GM18520 (cell line): ENCODE measurements around the gene HMG20B.
"Not testable (repeated sequence)": the region's sequence is repeated elsewhere in the genome, so short reads cannot be mapped to it uniquely, and the experiment has no call there.

Source experiments
- ATAC-seq: cut with Tn5 transposase; IDR thresholded peaks from one replicate; pipeline ENCODE4 v1.9.1; 2021; ENCODE audit not compliant: unreplicated experiment

HMG20B gene

DNA sequence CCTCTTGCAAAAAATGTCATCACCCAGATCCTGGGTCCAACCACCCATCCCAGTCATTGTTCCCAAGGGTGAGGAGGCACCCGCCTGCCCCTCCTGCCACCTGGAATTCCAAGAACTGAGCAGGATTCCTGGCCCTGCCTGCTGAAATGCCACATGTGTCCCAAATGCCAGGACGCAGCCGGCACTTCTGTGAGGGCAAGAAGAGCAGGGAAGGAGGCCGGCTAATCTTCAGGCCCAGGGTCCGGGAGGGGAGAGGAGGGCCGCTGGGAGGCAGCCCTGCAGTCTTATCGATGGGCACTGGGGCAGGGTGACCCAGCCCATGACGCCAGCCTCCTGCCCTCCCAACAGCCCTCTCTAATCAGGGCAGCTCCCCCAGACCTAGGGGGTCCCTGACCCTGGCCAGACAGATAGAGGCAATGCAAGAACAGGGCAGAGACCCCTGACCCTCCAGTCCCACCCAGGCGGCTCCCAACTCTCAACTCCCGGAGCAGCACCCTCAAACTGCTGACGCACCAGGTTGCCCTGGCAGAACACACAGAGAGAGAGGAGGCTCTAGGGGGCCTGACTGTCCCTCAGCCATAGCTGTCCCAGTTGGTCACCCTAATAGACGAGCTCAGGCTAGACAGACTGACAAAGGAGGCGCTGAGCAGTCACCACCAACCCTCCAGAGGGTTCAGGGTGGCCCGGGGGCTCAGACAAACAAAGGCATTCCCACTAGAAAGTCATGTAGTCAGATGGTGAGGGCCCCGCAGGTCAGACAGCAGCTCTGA is 16.9 kb upstream of the HMG20B start:
- ATAC-seq = no peak

DNA sequence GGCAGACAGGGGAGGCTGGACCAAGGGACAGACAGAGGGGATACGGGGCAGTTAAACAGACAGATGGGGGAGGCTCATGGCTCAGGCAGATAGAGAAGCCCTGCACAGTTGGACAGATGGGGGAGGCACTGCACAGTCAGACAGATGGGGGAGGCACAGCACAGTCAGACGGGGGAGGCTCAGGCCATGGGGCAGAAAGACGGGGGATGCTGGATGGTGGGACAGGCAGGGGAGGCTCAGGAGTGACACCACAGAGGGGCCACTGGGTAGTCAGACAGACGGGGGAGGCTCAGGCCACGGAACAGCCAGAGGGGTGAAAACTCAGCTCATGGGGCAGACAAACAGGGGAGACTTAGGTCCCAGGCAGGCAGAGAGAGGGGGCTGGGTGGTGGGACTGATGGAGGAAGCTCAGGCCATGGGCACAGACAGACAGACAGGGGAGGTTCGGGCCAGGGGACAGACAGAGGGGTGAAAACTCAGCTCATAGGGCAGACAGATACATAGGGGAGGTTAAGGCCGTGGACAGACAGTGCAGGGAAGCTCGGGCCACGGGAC is 16.2 kb upstream of the HMG20B start:
- no peak for ATAC-seq

DNA sequence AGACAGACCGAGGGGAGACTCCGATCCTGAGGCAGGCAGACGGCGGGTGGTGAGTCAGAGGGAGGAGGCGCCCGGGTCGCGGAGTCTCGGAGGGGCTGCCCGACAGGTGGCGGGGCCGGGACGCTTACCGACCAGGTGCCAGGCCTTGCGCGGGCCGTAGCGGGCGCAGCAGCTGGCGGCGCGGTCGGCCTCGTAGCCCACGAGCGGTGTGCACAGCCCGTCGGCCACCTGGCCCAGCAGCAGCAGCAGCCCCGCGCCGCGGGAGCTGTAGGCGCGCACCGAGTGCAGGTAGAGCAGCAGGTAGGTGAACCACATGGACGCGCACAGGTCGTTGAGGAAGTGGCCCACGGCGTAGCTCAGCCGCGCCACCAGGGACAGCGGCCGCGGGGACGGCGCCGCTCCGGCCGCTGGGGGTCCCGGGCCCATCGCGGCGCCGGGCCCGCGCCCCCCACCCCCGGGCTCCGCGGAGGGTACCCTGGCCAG is 15.7 kb upstream of the HMG20B start:
- peak; percentile 20 for ATAC-seq

DNA sequence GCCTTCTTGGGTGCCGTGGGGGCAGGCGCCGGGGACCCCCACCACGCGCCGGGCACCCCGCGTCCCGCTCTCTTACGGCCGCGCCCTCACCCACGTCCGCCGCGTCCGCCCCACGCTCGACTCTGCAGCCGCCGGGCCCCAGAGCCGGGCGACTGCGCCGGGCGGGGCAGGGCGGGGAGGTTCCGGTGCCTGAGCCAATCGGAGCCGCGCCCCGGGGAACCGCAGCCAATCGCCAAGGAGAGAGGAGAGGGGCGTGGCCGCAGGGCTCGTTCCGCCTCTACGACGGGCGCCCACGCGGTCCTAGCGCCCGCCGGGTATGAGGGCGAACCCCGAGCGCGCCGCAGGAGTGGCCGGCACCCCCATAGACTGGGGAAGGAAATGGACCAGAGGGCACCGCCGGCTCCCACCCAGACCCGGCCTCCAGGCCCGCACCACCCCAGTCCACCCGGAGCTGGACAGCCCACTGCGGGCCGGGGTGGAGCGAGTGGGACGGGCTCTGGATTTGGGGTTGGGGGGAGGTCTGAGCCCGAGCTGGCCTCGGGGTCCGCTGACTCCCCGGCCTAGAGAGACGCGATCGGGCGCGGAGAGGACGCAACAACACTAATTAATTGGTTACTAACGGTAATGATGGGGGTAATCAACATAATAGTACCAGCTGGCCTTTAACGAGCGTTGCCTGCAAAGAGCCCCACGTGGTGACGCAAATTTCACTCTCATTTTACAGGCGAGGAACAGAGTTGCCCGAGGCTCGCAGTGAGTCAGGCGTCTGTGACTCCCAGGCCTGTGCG is 15.1 kb upstream of the HMG20B start, which contains the start of gene MFSD12:
TSS of gene MFSD12 (minus strand) at position 126 of the 788 bp plus-strand sequence. CDS start 183 bp downstream, outside the sequence.
- peak; percentile 84 for ATAC-seq

DNA sequence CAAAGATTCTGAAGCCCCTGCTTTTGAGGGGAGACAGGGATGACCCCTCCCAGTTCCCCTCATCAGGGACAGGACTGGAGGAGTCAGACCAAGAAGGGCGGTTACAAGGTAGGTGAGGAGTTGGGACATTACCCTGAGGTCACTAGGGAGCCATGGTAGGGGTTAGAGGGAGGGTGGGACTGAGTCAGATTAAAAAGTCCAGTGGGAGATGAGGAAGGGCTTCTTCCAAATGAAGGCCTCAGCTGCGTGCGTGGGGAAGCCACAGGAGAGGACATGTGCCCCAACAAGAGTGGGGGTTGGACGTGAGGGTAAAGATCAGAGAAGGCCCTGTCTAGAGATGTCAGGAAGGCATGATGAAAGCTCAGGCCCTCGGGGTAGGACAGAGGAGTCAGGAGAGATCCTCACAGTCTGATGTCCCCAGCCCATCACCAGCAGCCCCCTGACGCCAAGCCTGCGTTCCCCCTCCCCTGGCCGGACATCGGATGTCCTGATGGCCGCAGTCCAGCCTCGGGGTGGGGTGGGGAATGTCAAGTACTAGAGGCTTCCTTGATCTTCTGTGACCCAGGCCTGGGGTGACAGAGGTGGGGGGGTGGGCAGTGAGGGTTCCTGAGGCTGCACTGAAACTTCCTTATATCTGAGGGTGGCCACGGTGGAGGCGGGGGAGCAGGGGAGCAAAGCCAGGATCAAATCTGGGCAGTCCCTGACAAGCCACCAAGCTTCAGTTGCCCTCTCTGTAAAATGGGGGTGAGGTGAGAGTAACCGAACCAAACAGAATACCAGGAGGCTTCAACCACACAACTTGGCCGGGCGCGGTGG is 8.8 kb upstream of the HMG20B start:
- ATAC-seq = no peak

DNA sequence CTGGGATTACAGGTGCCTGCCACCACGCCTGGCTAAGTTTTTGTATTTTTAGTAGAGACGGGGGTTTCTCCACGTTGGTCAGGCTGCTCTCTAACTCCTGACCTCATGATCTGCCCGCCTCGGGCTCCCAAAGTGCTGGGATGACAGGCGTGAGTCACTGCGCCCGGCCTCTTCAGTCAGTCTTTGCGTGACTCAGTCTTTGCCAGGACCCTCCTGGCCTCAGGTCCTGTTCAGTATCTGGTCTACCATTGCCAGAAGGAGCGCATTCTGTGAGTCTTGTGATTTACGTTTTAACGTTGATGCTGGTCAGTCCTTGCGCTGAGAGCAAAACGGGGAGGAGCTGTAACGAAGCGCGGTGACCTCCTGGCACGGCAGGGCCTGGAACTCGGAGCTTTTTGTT is 7.6 kb upstream of the HMG20B start:
- ATAC-seq = no peak

DNA sequence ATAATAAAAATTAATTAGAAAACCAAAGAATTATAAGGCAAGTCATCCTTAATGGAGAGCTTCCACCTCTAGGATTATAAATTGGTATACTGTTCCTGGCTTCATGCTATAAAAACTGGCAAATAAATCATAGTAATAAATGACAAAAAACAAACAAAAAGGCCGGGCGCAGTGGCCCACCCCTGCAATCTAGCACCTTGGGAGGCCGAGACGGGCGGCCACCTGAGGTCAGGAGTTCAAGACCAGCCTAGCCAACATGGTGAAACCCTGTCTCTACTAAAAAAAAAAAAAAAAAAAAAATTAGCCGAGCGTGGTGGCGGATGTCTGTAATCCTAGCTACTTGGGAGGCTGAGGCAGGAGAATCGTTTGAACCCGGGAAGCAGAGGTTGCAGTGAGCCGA is 2.7 kb upstream of the HMG20B start:
- not testable (repeated sequence) for ATAC-seq

DNA sequence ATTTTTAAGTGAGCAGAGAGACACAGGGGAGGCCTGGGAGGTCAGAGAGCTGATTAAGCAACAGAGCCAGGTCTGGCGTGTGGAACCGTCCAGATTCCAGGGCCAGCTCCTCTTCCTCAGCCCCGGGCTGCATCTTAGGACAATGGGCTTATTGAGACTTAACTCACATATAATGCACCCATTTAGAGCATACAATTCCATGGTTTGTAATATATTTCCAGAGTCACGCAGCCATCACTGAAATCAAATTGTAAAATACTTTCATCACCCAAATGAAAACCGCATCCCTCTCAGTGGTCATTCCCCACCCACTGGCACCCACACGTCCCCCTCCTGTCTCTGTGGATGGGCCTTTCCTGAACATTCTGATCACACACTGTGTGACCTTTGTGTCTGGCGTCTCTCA is 2.1 kb upstream of the HMG20B start:
- no peak for ATAC-seq

DNA sequence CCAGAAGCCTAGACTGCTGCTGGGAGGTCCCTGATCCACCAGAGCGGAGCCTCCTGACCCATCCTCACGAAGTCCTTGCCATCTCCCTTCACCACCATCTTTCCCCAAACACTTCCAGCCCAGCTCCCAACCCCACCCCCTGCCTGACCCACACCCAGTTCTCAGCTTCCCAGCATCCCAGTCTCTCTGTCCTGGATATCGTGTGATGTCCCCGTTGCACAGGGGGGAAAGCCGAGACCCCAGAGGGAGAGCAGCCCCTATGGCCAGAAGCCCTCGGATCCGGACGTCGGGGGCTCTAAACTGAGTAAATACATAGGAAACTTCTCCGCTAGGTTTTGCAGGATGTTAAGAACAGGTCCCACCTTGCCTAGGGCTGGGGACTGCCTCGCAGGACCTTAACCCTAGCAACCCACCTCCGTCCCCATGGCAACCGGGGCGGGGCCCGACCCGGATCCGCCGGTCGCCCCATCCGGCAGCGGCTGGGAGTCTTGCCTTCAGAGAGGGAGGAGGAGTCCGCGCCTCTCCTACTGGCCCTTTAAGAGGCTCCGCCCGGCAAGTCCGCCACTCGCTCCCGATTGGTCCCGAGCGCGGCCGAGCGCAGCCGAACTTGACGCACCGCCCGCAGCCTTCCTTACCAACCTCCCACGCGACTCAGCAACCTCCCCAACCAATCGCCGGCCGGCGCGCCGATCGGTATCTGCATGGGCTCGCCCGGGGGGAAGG is 451 bp upstream of the HMG20B start:
- ATAC-seq = peak; percentile 96

DNA sequence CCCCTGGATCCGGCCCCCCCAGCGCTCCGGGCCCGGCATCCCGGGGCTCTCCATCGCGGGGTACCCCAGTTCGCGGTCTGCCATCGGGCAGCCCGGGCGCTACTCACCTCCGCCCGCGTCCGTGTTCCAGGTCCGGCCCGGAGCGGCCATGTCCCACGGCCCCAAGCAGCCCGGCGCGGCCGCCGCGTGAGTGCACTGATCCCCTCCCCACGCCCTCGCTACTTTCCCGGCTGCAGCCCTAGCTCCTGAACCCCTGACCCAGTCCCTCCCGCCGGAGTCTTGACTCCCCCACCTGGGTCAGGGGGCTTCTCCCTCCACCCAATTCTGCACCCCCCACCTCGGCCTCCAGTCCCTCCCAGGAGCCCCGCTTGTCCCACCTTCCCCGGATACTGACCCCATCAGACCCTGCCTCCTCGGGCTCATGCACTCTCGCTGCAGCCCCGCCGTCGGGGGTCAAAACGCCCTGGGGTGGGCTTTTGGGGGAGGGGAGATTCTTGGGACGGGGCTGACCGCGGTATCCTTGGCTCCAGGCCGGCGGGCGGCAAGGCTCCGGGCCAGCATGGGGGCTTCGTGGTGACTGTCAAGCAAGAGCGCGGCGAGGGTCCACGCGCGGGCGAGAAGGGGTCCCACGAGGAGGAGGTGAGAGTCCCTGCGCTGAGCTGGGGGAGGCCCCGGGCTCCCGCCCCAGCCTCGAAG is 566 bp downstream of the HMG20B start:
- ATAC-seq = no peak

DNA sequence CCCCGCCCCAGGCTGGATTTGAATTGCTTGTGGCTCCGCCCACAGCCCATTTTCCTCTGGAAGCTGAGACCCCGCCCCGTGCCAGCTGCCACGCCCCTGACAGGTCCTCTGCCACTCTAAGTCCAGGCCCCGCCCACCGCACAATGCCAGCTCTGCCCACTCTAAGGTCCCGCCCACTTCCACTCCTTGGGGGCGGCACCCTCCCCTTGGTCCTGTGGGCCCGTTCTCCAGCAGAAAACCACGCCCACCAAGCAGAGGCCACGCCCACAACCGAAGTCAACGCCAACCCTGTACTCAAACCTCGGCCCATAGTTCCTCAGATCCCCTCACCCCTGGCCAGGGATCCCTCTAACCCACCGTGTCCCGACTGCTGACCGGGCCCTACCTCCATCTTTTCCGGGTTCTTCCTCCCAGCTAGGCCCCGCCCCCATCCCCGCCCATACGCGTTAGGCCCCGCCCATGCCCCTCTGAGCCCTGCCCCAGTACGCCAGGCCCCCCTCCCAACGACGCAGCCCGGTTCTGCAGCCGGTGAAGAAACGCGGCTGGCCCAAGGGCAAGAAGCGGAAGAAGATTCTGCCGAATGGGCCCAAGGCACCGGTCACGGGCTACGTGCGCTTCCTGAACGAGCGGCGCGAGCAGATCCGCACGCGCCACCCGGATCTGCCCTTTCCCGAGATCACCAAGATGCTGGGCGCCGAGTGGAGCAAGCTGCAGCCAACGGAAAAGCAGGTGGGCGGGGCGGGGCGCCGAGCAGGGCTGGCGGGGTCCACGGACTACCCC is 1.3 kb downstream of the HMG20B start:
- no peak for ATAC-seq

DNA sequence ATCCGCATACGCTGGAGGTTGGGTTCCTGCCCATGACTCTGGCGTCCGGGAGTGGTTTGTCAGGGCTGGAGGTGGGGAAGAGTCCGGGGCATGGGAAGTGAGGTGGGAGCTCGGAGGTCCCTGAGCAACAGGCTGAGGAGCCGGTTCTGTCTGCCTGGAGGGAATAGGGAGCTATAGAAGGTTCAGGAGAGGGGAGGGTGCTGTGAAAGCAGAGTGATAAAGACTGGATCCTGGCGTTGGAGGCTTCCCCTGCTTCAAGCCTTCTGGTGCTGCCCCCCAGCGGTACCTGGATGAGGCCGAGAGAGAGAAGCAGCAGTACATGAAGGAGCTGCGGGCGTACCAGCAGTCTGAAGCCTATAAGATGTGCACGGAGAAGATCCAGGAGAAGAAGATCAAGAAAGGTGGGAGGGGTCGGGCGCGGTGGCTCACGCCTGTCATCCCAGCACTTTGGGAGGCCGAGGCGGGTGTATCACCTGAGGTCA is 2.6 kb downstream of the HMG20B start:
- no peak for ATAC-seq

DNA sequence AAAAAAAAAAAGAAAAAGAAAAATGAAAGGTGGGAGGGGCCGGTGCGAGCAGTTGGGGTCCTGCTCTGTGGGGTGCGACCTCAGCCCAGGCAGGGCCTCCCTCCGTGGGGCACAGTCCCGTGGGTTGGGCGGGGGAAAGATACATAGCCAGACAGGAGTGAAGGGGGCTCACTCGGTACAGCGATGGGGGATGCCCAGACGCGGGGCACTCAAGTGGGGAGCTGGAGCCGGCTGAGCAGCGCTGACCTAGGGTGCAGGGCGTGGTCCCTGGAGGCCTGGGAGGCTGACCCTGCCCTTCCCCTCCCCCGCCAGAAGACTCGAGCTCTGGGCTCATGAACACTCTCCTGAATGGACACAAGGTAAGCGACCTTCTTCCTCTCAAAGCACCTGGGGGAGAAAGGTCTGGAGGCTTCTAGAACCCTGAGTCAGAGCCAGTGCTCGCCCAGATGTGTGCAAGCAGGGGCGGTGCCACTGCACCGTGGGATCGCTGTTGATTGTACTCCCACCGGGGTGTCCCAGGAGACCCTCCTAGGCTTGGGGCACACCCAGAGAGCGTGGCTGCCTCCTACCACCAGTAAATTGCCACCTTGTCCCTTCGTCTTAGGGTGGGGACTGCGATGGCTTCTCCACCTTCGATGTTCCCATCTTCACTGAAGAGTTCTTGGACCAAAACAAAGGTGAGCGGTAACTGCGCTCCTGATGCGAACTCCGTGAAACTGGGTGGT is 3.4 kb downstream of the HMG20B start:
- no peak for ATAC-seq

DNA sequence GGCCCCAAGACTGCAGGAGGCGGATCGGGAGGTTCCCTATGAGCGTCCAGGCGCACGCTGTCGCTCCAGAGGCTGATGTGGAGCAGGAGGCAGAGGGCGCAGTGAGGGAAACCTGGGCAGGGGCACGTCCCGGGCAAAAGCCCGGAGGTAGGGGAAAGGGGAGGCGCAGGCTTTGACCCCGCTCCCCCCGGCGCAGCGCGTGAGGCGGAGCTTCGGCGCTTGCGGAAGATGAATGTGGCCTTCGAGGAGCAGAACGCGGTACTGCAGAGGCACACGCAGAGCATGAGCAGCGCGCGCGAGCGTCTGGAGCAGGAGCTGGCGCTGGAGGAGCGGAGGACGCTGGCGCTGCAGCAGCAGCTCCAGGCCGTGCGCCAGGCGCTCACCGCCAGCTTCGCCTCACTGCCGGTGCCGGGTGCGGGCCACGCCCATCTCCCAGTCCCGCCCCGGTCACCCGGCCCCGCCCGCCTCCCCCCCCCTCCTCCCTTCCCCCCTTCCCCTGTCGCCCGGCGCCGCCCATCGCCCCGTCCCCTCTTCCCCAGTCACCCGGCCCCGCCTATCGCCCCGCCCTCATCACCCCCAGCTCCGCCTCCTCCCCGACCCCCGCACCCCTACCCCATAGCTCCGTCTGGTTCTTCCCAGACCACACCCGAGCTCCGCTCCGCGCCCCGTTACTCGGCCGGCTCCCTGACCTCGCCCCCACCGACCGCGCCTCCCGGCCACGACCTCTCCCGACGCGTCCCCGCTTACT is 4.1 kb downstream of the HMG20B start:
- no peak for ATAC-seq

DNA sequence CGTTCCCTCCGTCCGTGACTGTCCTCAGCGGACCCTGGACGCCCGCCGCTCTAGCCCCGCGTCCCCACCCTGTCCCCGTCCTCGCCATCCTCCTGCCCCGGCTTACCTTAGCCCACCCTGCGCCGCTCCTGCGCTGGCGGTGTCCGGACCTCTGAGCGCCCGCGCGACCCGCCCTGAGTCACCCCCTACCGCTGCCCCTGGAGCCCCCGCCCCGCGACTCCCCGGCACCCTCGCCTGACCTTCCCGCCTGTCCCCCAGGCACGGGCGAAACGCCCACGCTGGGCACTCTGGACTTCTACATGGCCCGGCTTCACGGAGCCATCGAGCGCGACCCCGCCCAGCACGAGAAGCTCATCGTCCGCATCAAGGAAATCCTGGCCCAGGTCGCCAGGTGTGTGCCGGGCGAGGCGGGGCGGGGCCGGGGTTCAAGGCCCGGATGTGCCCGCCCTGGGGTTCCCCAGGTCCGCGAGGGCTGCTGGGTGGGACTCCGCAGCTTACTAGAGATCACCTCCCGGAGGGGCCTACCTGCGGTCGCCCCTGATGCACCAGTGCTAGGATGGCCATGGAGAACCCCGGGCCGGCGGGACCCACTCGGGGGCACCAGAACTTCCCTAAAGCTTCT is 5.1 kb downstream of the HMG20B start:
- no peak for ATAC-seq

DNA sequence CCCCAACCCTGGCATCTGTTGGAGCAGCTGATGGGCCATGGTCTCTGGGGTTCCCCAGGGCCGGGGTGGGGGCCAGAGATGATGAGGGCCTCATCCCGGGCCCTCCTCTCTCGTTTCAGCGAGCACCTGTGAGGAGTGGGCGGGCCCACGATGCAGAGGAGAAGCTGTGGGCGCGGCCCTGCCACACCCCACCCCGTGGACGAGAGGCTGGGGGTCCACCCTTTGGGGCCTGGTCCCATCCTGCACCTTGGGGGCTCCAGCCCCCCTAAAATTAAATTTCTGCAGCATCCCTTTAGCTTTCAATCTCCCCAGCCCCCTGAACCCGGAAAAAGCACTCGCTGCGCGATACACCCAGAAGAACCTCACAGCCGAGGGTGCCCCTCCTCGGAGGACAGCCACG is 5.6 kb downstream of the HMG20B start:
- no peak for ATAC-seq
